LNCaP clone FGC (cell line): ENCODE data around the gene OR6K2.

Experiments used
- DNase-seq: peaks from one replicate; pipeline ENCODE4 v3.0.0-alpha.2; 2011; ENCODE audit warnings: low read depth
- H3K4me3 ChIP-seq: 2 replicates; pipeline ENCODE4 v1.5.1; 2011; ENCODE audit warnings: mild to moderate bottlenecking, low read depth, low read length, control low read depth
- CTCF ChIP-seq: IDR thresholded peaks from 2 replicates; pipeline ENCODE4 v1.5.1; 2012; ENCODE audit warnings: mild to moderate bottlenecking; ENCODE audit not compliant: control insufficient read depth, insufficient read depth; ENCODE audit errors: extremely low read depth

The OR6K2 gene

GRCh38 chr1:158674302-158674701, 26.1 kb downstream of the OR6K2 start:
- TF ChIP-seq CTCF: no peak
- H3K4me3 ChIP-seq: no peak overlapping the region
- DNase-seq: no peak

GRCh38 chr1:158666037-158666436, 34.4 kb downstream of the OR6K2 start:
- H3K4me3 ChIP-seq: no peak overlapping the region
- DNase-seq: no peak
- no peak for TF ChIP-seq CTCF

DNA sequence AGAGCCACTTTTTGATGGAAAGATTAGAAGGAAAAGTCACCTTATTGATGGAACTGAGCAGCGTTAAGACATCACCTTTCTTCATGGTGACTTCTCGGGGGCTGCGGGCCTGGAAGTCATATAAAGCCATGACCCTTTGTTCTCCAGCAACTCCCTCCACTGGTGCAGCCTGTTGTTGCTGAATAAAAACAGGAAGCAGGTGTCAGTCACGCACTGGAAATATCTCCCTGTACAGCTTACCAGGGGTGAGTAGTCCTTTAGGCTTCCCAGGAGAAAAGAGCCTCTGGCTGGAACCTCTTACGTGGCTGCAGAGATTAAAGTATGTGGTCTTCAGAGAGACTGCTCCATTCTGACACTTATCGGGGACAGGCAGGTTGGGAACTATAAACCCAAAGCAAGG, 45.9 kb downstream of the OR6K2 start:
- DNase-seq: no peak
- no peak overlapping the region for H3K4me3 ChIP-seq
- TF ChIP-seq CTCF: no peak

- no peak for DNase-seq
- TF ChIP-seq CTCF: no peak
- H3K4me3 ChIP-seq: no peak overlapping the region
Observed at GRCh38 chr1:158654086-158654485, 46.4 kb downstream of the OR6K2 start.

- H3K4me3 ChIP-seq: no peak overlapping the region
- TF ChIP-seq CTCF: no peak
- no peak for DNase-seq
Observed at GRCh38 chr1:158652721-158653334, 47.6 kb downstream of the OR6K2 start.
